ENCODE data around the gene PROK2. TPM values are rescaled to one million over a fixed set of nuclear protein-coding genes. Genes with fewer than 3 reads are reported as not detected.

PROK2 gene
- total and polyA plus RNA-seq, 7 donors: 0.08 to 0.81 (median 0.27) TPM; not detected in 2

DNA sequence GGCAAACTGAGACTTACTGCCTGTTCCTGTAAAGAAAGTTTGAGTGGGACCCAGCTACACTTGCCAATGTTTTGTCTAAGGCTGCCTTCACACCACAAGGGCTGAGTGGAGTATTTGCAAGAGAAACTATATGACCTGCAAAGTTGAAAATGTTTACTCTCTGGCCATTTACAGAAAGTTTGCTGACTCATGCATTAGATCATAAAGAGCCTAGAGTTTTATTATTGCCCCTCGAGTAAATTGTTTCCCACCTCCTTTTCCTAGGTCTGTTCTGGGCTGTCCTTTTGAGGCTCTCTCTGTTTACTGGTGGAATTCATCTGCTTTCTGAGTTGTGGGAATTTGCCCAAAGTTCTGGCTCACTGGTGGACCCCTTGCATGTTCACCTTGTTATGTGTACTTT, 6.7 kb upstream of the PROK2 start:
- Histone ChIP-seq H3K4me3 (no peak overlapping the region), H3K4me1 (no peaks in the 10 kb centered on the region), H3K9me3 (no peaks in the 10 kb centered on the region), H3K27ac (no peak overlapping the region), H3K36me3 (ENCODE audit: insufficient read depth in 1 of 2, low read depth in 1 of 2) (no peaks in the 10 kb centered on the region), H3K27me3 (ENCODE audit: insufficient read depth in 3 of 3, low read length in 2 of 3) (peaks cover 0 to 8% (median 0%) of the 10 kb centered on the region in 3 donors)
- TF ChIP-seq, protein P1, sequence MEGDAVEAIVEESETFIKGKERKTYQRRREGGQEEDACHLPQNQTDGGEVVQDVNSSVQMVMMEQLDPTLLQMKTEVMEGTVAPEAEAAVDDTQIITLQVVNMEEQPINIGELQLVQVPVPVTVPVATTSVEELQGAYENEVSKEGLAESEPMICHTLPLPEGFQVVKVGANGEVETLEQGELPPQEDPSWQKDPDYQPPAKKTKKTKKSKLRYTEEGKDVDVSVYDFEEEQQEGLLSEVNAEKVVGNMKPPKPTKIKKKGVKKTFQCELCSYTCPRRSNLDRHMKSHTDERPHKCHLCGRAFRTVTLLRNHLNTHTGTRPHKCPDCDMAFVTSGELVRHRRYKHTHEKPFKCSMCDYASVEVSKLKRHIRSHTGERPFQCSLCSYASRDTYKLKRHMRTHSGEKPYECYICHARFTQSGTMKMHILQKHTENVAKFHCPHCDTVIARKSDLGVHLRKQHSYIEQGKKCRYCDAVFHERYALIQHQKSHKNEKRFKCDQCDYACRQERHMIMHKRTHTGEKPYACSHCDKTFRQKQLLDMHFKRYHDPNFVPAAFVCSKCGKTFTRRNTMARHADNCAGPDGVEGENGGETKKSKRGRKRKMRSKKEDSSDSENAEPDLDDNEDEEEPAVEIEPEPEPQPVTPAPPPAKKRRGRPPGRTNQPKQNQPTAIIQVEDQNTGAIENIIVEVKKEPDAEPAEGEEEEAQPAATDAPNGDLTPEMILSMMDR (IDR thresholded peaks at IDR 0.05): no peak
- intact Hi-C loops (cut with DNase I): no loop called here
- DNase-seq: no peak
- ATAC-seq: no peak
- WGBS, 3 donors: 83 to 91% (median 86%) methylated on average over 1 of the region's 1 CpG

DNA sequence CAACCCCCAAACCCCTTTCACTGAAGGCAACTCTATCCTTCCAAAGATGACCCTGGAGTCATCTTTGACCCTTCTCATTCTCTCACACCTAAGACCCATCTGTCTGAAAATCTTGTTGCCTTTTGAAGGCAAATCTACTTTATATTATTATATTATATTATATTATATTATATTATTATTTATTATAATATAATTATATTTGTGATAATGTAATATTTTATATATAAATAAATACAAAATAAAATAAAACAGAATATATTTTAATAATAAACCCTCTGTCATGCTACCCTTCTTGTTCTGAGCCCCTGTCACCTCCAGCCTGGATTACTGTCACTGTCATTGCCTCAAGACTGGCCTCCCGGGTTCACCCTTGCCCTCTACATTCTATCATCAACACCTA, 5.0 kb upstream of the PROK2 start:
- WGBS, 3 donors: 76 to 90% (median 79%) methylated on average over 1 of the region's 1 CpG
- intact Hi-C loops (cut with DNase I): no loop called here
- TF ChIP-seq, protein P1 (IDR thresholded peaks at IDR 0.05): no peak
- H3K4me1 ChIP-seq: no peaks in the 10 kb centered on the region
- no peak overlapping the region for H3K27ac ChIP-seq
- H3K9me3 ChIP-seq: no peaks in the 10 kb centered on the region
- no peaks in the 10 kb centered on the region for H3K36me3 ChIP-seq (ENCODE audit: insufficient read depth in 1 of 2, low read depth in 1 of 2)
- H3K27me3 ChIP-seq (ENCODE audit: insufficient read depth in 3 of 3, low read length in 2 of 3): peaks cover 0 to 24% (median 9%) of the 10 kb centered on the region in 3 donors
- DNase-seq (no peak), ATAC-seq (no peak)
- H3K4me3 ChIP-seq: no peak overlapping the region

DNA sequence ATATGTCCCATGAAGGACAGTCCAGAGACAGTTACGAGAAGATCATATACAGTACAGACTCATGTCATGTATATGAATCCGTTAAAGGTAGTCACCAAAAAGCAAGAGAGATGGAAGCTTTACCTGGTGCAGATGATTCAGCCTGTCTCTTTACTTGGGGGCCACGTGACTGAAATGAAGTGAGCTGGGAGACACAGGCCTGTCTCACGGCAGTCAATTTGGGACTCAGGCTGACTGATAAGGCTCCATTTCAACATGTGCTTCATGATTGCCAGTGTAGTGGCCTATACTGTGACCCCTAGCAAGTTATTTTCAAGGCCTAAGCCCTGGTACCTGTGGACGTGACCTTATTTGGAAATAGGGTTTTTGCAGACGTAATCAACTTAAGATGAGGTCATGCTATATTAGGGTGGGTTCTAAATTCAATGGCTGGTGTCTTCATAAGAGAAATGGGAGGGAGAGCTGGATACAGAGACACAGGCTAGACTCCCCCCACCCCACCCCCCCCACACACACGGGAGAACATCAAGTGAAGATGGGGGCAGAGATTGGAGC, 3.0 kb upstream of the PROK2 start:
- intact Hi-C loops (cut with DNase I): no loop called here
- 91 to 94% (median 93%) methylated on average over 7 of the region's 7 CpGs for WGBS, 3 donors
- peaks cover 0 to 43% (median 16%) of the 10 kb centered on the region in 3 donors for H3K27me3 ChIP-seq (ENCODE audit: insufficient read depth in 3 of 3, low read length in 2 of 3)
- no peak overlapping the region for H3K27ac ChIP-seq
- ATAC-seq: no peak
- TF ChIP-seq, protein P1 (IDR thresholded peaks at IDR 0.05): no peak
- no peaks in the 10 kb centered on the region for H3K9me3 ChIP-seq
- no peak for DNase-seq
- no peak overlapping the region for H3K4me3 ChIP-seq
- H3K36me3 ChIP-seq (ENCODE audit: insufficient read depth in 1 of 2, low read depth in 1 of 2): no peaks in the 10 kb centered on the region
- H3K4me1 ChIP-seq: peaks cover 7% of the 10 kb centered on the region

DNA sequence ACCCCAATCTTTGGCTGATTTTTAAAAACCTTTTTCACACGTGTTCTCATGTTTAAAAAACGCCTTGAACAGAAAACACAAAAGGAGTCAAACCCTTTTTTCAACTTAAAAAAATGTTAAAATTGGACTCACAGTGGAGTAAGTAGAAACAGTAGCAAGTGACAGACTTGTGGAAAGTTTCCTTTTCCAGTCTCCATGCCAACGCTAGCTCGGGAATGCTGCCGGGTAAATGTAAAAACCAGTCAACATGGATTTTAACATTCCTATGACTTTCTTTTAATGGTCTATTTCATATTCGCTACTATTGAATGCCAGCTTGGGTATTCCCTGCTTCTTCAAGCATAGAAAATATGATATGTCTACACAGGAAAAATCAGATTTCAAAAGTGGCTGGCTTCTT, 1.6 kb upstream of the PROK2 start:
- H3K27ac ChIP-seq: no peak overlapping the region
- TF ChIP-seq, protein P1 (IDR thresholded peaks at IDR 0.05): no peak
- no peak overlapping the region for H3K4me3 ChIP-seq
- no peaks in the 10 kb centered on the region for H3K9me3 ChIP-seq
- peaks cover 0 to 57% (median 16%) of the 10 kb centered on the region in 3 donors for H3K27me3 ChIP-seq (ENCODE audit: insufficient read depth in 3 of 3, low read length in 2 of 3)
- intact Hi-C loops (cut with DNase I): no loop called here
- ATAC-seq: no peak
- DNase-seq: no peak
- H3K36me3 ChIP-seq (ENCODE audit: insufficient read depth in 1 of 2, low read depth in 1 of 2): no peaks in the 10 kb centered on the region
- peaks cover 7% of the 10 kb centered on the region for H3K4me1 ChIP-seq
- WGBS, 3 donors: 38 to 52% (median 43%) methylated on average over 6 of the region's 6 CpGs

DNA sequence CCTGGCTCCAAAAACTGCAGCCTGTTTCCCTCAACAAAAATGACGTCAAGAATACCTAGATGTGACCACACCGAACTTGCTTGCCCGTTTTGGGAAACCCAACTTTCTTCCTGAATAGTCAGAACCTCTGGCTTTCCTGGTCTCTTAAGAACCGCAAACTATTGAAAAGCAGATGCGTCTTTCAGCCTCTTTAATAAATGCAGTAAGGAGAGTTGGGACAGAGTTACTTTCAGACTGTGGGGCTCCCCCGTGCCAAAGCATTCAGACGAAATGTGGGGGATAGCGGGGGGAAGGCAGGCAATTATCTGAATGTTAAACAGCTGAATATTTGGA, 1.2 kb upstream of the PROK2 start:
- H3K4me1 ChIP-seq: peaks cover 7% of the 10 kb centered on the region
- no peak for ATAC-seq
- H3K27me3 ChIP-seq (ENCODE audit: insufficient read depth in 3 of 3, low read length in 2 of 3): peaks cover 0 to 61% (median 16%) of the 10 kb centered on the region in 3 donors
- no peaks in the 10 kb centered on the region for H3K9me3 ChIP-seq
- TF ChIP-seq, protein P1 (IDR thresholded peaks at IDR 0.05): no peak
- 24 to 30% (median 30%) methylated on average over 8 of the region's 8 CpGs for WGBS, 3 donors
- H3K4me3 ChIP-seq: no peak overlapping the region
- H3K27ac ChIP-seq: no peak overlapping the region
- intact Hi-C loops (cut with DNase I): no loop called here
- H3K36me3 ChIP-seq (ENCODE audit: insufficient read depth in 1 of 2, low read depth in 1 of 2): no peaks in the 10 kb centered on the region
- DNase-seq: no peak
